GM12864 (cell line): ENCODE results near the gene FREY1.

Experiments used
- DNase-seq: peaks from one replicate; pipeline ENCODE4 v3.0.0-alpha.2; 2011; ENCODE audit warnings: low read depth
- H3K4me3 ChIP-seq: 2 replicates; pipeline ENCODE4 v1.5.1; 2011; ENCODE audit warnings: mild to moderate bottlenecking, low read depth, low read length, control low read depth
- CTCF ChIP-seq: IDR thresholded peaks from 2 replicates; pipeline ENCODE4 v1.5.1; 2011; ENCODE audit warnings: low read depth, mild to moderate bottlenecking, moderate library complexity, low read length, control low read depth, inconsistent platforms; ENCODE audit errors: missing control alignments

FREY1 gene

GRCh38 chr11:45890886-45891550 is 16.1 kb downstream of the FREY1 start:
- no peak for DNase-seq
- no peak for TF ChIP-seq CTCF
- H3K4me3 ChIP-seq: no peak overlapping the region

- no peak for TF ChIP-seq CTCF
These were observed 17.1 kb downstream of the FREY1 start for GRCh38 chr11:45889966-45890365.

GRCh38 chr11:45889555-45889954 is 17.5 kb downstream of the FREY1 start:
- TF ChIP-seq CTCF: no peak
- DNase-seq: no peak
- no peak overlapping the region for H3K4me3 ChIP-seq

More at GRCh38 chr11:45889966-45890365, 17.1 kb downstream of the FREY1 start:
- H3K4me3 ChIP-seq: no peak overlapping the region
- no peak for DNase-seq

- no peak overlapping the region for H3K4me3 ChIP-seq
- no peak for DNase-seq
- TF ChIP-seq CTCF: no peak
These were observed 19.5 kb downstream of the FREY1 start for GRCh38 chr11:45887587-45887986.

GRCh38 chr11:45886816-45887520 is 20.1 kb downstream of the FREY1 start:
- TF ChIP-seq CTCF: no peak
- no peak overlapping the region for H3K4me3 ChIP-seq

GRCh38 chr11:45885921-45886721 is 20.9 kb downstream of the FREY1 start:
- no peak for TF ChIP-seq CTCF
- peak overlapping the region; percentile 28; the same call in 1 of the 2 replicates for H3K4me3 ChIP-seq
- DNase-seq: no peak

More at GRCh38 chr11:45886816-45887520, 20.1 kb downstream of the FREY1 start:
- DNase-seq: no peak
